Epithelial cell of proximal tubule (primary cell): ENCODE results near the gene KMT5C. TPM values are rescaled to one million over a fixed set of nuclear protein-coding genes. Genes with fewer than 3 reads are reported as not detected.
"Not testable (repeated sequence)": the region's sequence is repeated elsewhere in the genome, so short reads cannot be mapped to it uniquely, and the experiment has no call there.

ENCODE experiments used
- DNase-seq: peaks from one replicate; pipeline ENCODE4 v3.0.0-alpha.2; 2011; ENCODE audit warnings: low read depth
- H3K4me3 ChIP-seq: 2 replicates; pipeline ENCODE4 v1.5.1; 2011; ENCODE audit warnings: low read depth, mild to moderate bottlenecking, low read length
- total RNA-seq: library from RNA; depleted of rRNA; stranded (reverse); fragments of >200 nt; gene quantifications from 2 replicates; pipeline ENCODE4 v1.2.3, GENCODE V29; 2015
- TF ChIP-seq, protein P1 (sequence below): conservative IDR thresholded peaks from 2 replicates; pipeline ENCODE4 v1.5.1; 2012; ENCODE audit warnings: low read depth, mild to moderate bottlenecking, low read length

KMT5C gene
- total RNA-seq, 1 donor from 2014 or later = 18.5 TPM

DNA sequence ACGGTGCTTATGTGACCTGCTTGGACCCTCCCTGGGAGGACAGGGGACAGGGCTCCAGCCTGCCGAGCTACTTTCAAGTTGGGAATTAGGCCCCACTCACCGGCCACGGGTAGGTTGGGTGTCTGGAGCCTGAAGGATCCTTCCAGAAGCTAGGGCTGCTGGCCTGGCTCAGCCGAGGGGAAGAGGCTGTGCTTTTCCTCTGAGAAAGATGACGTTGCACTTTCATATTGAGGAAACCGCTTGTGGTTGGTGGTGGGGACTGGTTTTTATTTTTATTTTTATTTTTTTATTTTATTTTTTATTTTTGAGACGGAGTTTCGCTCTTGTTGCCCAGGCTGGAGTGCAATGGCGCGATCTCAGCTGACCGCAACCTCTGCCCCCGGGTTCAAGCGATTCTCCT lies 14.5 kb upstream of the KMT5C start, which contains the start of gene TMEM150B:
Gene TMEM150B (minus strand): TSS at position 170 of the 400 bp plus-strand sequence. CDS start 4,305 bp downstream, outside the sequence.
- TF ChIP-seq, protein P1, sequence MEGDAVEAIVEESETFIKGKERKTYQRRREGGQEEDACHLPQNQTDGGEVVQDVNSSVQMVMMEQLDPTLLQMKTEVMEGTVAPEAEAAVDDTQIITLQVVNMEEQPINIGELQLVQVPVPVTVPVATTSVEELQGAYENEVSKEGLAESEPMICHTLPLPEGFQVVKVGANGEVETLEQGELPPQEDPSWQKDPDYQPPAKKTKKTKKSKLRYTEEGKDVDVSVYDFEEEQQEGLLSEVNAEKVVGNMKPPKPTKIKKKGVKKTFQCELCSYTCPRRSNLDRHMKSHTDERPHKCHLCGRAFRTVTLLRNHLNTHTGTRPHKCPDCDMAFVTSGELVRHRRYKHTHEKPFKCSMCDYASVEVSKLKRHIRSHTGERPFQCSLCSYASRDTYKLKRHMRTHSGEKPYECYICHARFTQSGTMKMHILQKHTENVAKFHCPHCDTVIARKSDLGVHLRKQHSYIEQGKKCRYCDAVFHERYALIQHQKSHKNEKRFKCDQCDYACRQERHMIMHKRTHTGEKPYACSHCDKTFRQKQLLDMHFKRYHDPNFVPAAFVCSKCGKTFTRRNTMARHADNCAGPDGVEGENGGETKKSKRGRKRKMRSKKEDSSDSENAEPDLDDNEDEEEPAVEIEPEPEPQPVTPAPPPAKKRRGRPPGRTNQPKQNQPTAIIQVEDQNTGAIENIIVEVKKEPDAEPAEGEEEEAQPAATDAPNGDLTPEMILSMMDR = no peak
- no peak for DNase-seq
- no peak within 1 kb of the TSS for H3K4me3 ChIP-seq

DNA sequence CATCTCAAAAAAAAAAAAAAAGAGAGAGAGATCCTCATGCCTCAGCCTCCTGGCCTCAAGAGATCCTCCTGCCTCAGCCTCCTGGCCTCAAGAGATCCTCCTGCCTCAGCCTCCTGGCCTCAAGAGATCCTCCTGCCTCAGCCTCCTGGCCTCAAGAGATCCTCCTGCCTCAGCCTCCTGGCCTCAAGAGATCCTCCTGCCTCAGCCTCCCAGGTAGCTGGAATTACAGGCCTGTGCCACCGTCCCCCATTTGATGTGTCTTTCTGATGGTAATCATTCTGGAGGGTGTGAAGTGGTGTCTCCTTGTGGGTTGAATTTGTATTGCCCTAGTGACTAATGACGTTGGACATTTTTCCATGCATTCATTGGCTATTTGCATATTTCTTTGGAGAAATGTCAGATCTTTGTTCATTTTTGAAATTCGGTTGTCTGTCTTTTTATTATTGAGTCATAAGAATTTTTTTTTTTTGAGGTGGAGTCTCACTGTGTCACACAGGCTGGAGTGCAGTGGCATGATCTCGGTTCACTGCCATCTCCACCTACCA lies 10.8 kb upstream of the KMT5C start:
- not testable (repeated sequence) for DNase-seq

DNA sequence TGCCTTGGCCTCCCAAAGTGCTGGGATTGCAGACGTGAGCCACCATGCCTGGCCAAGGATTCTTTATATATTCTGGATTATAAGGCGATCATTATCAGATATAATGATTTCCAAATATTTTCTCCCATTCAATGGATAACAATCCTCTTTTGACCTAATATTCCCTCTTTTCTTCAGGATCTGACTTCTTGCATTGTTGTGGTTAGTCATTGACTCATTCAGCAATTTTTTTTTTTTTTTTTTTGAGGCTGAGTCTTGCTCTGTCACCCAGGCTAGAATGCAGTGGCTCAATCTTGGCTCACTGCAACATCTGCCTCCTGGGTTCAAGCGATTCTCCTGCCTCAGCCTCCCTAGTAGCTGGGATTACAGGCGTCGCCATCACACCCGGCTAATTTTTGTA lies 9.9 kb upstream of the KMT5C start:
- DNase-seq, H3K4me3 ChIP-seq: not testable (repeated sequence)

More for the DNA sequence above, 10.8 kb upstream of the KMT5C start:
- not testable (repeated sequence) for H3K4me3 ChIP-seq

DNA sequence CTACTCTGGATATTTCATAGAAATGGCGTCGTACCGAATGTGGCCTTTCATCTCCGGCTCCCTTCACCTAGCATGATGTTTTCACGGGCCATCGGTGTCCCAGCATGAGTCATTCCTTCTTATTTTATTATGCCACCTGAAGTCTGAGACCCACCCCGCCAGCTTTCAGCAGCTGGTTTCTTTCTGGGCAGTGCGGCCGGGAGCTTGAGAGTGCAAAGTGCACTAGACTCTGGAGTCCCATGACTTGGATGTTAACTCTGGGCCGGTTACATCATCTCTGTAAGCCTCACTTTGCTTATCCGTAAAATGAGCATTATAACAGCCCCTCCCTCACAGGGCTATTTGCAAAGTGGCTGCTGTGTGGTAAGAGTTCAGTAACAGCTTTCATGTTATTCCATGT lies 5.8 kb upstream of the KMT5C start:
- H3K4me3 ChIP-seq = no peak overlapping the region
- TF ChIP-seq, protein P1 = no peak
- peak; percentile 33 for DNase-seq

DNA sequence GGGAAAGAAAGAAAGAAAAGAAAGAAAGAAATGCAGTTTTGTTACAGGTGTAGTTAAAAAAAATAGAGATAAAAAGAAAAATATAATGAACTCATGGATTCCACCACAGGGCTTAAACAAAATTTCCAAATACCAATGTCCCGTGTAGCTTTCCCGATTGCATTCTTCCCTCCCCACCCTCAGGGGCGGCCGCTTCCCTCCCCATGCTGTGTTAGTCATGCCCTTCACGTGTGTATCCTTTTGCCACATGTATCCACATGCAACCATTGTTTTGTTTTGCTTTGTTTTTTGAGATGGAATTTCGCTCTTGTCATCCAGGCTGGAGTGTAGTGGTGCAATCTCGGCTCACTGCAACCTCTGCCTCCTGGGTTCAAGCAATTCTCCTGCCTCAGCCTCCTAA lies 3.6 kb upstream of the KMT5C start:
- no peak for DNase-seq
- TF ChIP-seq, protein P1 = no peak

DNA sequence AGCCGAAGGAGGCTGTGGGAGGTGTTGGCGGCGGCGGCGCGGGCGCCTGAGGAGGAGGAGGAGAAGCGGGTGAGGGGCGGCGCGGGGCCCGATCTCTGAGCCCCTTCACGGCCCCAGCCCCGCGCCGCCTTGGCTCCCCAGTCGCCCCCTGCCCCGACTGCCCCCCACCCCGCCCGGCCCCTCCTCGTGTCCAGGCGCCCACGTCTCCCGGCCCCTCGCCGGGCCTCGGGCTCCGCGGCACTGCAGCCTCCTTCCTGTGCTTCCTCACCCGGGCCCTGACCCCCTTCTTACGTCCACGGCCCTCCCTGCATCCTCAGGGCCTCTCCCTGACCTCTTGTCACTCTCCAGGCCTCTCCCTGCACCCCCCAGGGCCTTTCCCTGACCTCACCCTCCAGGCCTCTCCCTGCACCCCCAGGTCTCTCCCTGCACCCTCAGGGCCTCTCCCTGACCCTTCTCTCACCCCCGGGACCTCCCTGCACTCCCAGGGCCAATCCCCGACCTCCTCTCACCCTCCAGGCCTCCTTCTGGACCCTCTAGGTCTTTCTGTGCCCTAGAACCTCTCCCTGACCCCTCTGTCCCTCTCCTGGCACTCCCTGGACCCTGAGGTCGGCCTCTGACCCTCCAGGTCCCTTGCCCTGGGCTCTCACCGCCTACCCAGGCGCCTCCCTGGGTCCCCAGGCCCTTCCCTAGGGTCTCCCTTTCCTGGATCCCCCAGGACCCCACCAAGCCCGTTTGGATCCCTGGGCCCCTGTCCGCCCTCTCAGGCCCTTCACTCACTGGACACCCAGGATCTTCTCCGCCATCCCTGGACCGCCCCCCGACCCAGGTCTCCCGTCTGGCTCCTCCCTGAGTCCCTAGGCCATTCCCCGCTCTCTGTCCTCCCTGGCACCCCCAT lies 460 bp downstream of the KMT5C start:
- no peak for DNase-seq
- TF ChIP-seq, protein P1 = no peak
- peak overlapping the region; percentile 89 for H3K4me3 ChIP-seq

More for the DNA sequence above, 3.6 kb upstream of the KMT5C start:
- H3K4me3 ChIP-seq = no peak overlapping the region

DNA sequence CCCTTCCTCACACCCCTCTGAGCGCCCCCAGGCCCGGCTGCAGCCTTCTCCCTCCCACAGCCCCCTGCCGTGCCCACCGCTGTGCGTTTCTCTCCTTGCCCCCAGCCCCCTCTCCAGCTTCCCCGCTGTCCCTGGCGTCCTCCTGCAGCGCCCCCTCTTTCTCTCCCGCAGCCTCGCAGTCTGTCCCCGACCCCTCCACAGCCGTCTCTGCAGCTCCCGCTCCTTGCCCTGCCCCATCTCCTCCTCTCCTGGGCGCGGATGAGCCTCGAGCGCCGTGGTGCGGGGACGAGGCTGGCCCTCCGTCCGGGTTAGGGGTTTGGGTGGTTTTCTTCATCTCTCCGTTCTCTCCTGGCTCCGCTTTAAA lies 1.1 kb downstream of the KMT5C start:
- no peak for DNase-seq
- peak overlapping the region; percentile 89 for H3K4me3 ChIP-seq
- TF ChIP-seq, protein P1 = peak; percentile 33

DNA sequence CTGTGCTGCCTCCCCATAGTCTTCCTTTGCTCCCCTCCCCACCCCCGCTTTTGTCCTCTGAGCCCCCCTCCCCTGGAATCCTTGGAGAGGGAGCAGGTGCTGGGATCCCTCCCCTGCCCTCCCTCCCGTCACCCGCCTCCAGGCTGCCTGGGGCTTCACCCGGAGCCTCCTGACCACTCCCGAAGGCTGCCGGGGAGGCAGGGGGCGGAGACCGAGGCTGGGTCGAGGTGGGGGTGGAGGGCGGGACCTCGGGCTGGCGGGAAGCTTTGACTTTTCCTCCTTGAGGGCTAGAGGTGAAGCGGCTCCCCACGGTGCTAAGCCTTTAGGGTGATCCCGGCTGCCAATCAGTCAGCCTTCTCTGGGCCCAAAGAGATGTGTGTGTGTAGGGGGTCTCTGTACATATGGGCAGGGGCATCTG lies 1.5 kb downstream of the KMT5C start:
- DNase-seq = no peak
- peak overlapping the region; percentile 89 for H3K4me3 ChIP-seq
- TF ChIP-seq, protein P1 = no peak
